Motor neuron (in vitro differentiated cells): ENCODE measurements around the gene SPTSSB. TPM values are rescaled to one million over a fixed set of nuclear protein-coding genes. Genes with fewer than 3 reads are reported as not detected.

Experiments
- total RNA-seq, 8 experiments: library from RNA; unstranded; fragments of 300-600 nt; gene quantifications; 2 replicates each; pipeline versions ENCODE4 v1.2.3 to v1.2.4, GENCODE V29; 2022

Gene SPTSSB
- total RNA-seq, 8 experiments from 2014 or later = 0.52 to 48.0 (median 4.7) TPM; not detected in 1

Other genes starting within 250 kb of the SPTSSB start
- gene NMD3, start 150.2 kb downstream of the SPTSSB start, total RNA-seq = 100 to 1,000 TPM in 1 of 8 experiments, 10 to 100 TPM in 7; 45.5 to 115 (median 66.7) TPM
- gene OTOL1, start 125.3 kb upstream of the SPTSSB start, total RNA-seq = under 1 TPM in 3 of 8 experiments, not detected in 5; 0.13 to 0.95 (median 0.14) TPM